NCI-H2171 (cell line): ENCODE data around the gene MYRIP.
"Not testable (repeated sequence)": the region's sequence is repeated elsewhere in the genome, so short reads cannot be mapped to it uniquely, and the experiment has no call there.

Source experiments
- DNase-seq: peaks from one replicate; lab custom pipeline; 2025; lab: John Stamatoyannopoulos, UW

MYRIP gene

GRCh38 chr3:40084424-40084823, 275.0 kb downstream of the MYRIP start:
- not testable (repeated sequence) for DNase-seq

GRCh38 chr3:40086890-40087883, 277.8 kb downstream of the MYRIP start:
- DNase-seq: no peak

- no peak for DNase-seq
Observed at GRCh38 chr3:40088527-40089170, 279.2 kb downstream of the MYRIP start.

GRCh38 chr3:40096661-40097111, 287.3 kb downstream of the MYRIP start:
- DNase-seq: no peak

- no peak for DNase-seq
Observed at GRCh38 chr3:40097131-40098117, 288.0 kb downstream of the MYRIP start.

GRCh38 chr3:40098261-40098759, 288.9 kb downstream of the MYRIP start:
- no peak for DNase-seq

GRCh38 chr3:40099871-40100270, 290.5 kb downstream of the MYRIP start:
- no peak for DNase-seq

GRCh38 chr3:40102182-40102581, 292.8 kb downstream of the MYRIP start:
- DNase-seq: no peak

- no peak for DNase-seq
Observed at GRCh38 chr3:40103829-40104228, 294.4 kb downstream of the MYRIP start.

GRCh38 chr3:40104441-40104840, 295.0 kb downstream of the MYRIP start:
- DNase-seq: no peak

GRCh38 chr3:40108643-40109042, 299.2 kb downstream of the MYRIP start:
- no peak for DNase-seq

GRCh38 chr3:40109641-40110490, 300.5 kb downstream of the MYRIP start:
- DNase-seq: no peak

GRCh38 chr3:40116478-40117177, 307.2 kb downstream of the MYRIP start:
- DNase-seq: no peak

- DNase-seq: no peak
Observed at GRCh38 chr3:40118091-40118490, 308.7 kb downstream of the MYRIP start.

GRCh38 chr3:40120067-40120692, 310.8 kb downstream of the MYRIP start:
- DNase-seq: no peak

- DNase-seq: no peak
Observed at GRCh38 chr3:40120806-40121205, 311.4 kb downstream of the MYRIP start.

GRCh38 chr3:40124918-40125317, 315.5 kb downstream of the MYRIP start:
- DNase-seq: no peak

GRCh38 chr3:40128166-40128565, 318.8 kb downstream of the MYRIP start:
- DNase-seq: no peak

- DNase-seq: no peak
Observed at GRCh38 chr3:40129510-40129909, 320.1 kb downstream of the MYRIP start.

GRCh38 chr3:40129981-40130380, 320.6 kb downstream of the MYRIP start:
- DNase-seq: no peak
